Measurements from ENCODE around the gene CNTNAP2.
"Not testable (repeated sequence)": the region's sequence is repeated elsewhere in the genome, so short reads cannot be mapped to it uniquely, and the experiment has no call there.

Gene CNTNAP2

GRCh38 chr7:148299350-148300276 lies 2183.0 kb downstream of the CNTNAP2 start:
- DNase-seq: no peak

- DNase-seq: not testable (repeated sequence)
These were observed 2185.8 kb downstream of the CNTNAP2 start for GRCh38 chr7:148302436-148302835.

GRCh38 chr7:148303295-148304082 lies 2186.9 kb downstream of the CNTNAP2 start:
- no peak for DNase-seq

GRCh38 chr7:148304083-148304335 lies 2187.4 kb downstream of the CNTNAP2 start:
- DNase-seq: no peak

- no peak for DNase-seq
These were observed 2187.9 kb downstream of the CNTNAP2 start for GRCh38 chr7:148304456-148304855.

- DNase-seq: no peak
These were observed 2190.2 kb downstream of the CNTNAP2 start for GRCh38 chr7:148306759-148307158.

- DNase-seq: no peak
These were observed 2201.7 kb downstream of the CNTNAP2 start for GRCh38 chr7:148318102-148318811.

GRCh38 chr7:148318838-148319237 lies 2202.2 kb downstream of the CNTNAP2 start:
- no peak for DNase-seq

GRCh38 chr7:148319316-148319808 lies 2202.8 kb downstream of the CNTNAP2 start:
- no peak for DNase-seq

GRCh38 chr7:148325208-148325607 lies 2208.6 kb downstream of the CNTNAP2 start:
- DNase-seq: no peak

- DNase-seq: peak; percentile 62
These were observed 2210.8 kb downstream of the CNTNAP2 start for GRCh38 chr7:148327379-148327778.

- no peak for DNase-seq
These were observed 2212.3 kb downstream of the CNTNAP2 start for GRCh38 chr7:148328906-148329305.

GRCh38 chr7:148330124-148330818 lies 2213.7 kb downstream of the CNTNAP2 start:
- no peak for DNase-seq

- no peak for DNase-seq
These were observed 2214.2 kb downstream of the CNTNAP2 start for GRCh38 chr7:148330822-148331221.

GRCh38 chr7:148331456-148331855 lies 2214.9 kb downstream of the CNTNAP2 start:
- DNase-seq: not testable (repeated sequence)

GRCh38 chr7:148332191-148333186 lies 2215.9 kb downstream of the CNTNAP2 start:
- no peak for DNase-seq

GRCh38 chr7:148334441-148334956 lies 2217.9 kb downstream of the CNTNAP2 start:
- no peak for DNase-seq

GRCh38 chr7:148334959-148335577 lies 2218.5 kb downstream of the CNTNAP2 start:
- DNase-seq: peak; percentile 93

GRCh38 chr7:148335790-148336189 lies 2219.2 kb downstream of the CNTNAP2 start:
- no peak for DNase-seq

GRCh38 chr7:148336411-148336810 lies 2219.8 kb downstream of the CNTNAP2 start:
- no peak for DNase-seq

Measured in islet precursor cell (in vitro differentiated cells).